ENCODE data around the gene KIRREL2. TPM values are rescaled to one million over a fixed set of nuclear protein-coding genes. Genes with fewer than 3 reads are reported as not detected.

KIRREL2 gene
- total and polyA plus RNA-seq, 2 of the 8 experiments (the other 6 are each of a cell fraction or from before 2014, with no cell fraction given), result 2.4 to 4.6 TPM

DNA sequence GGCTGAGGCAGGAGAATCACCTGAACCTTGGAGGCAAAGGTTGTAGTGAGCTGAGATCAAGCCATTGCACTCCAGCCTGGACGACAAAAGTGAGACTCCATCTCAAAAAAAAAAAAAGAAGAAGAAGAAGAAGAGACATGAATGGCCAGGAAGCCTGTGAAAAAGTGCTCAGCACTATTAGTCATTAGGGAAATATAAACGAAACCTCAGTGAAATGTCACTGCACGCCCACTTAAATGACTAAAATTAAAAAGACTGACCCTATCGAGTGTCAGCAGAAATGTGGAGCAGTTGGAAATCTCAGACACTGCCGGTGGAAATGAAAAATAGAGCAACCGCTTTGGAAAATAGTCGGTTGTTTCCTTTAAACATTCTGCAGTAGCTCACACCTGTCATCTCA lies 56.9 kb downstream of the KIRREL2 start (continued):
- no peak for TF ChIP-seq CHD7 (IDR thresholded peaks at IDR 0.05; ENCODE audit: insufficient replicate concordance, low read length)

Measured in H1 (cell line).